Stimulated activated CD8-positive, alpha-beta memory T cell treated with anti-CD3 and anti-CD28 coated beads, Interleukin-7, amount 100 ng/mL, for 48 hours (primary cell): ENCODE measurements around the gene RB1.

Experiments
- DNase-seq, 2 donors: peaks; one replicate each; pipeline ENCODE4 v3.0.0-alpha.2; 2020; ENCODE audit warnings: low read depth in 1 of 2; ENCODE audit errors: extremely low read depth in 1 of 2

Gene RB1

GRCh38 chr13:48303359-48304142 is at the start of gene RB1:
Gene RB1, plus strand, starts transcription at chr13:48303751. Its CDS starts 162 bp downstream, at chr13:48303913.
- DNase-seq: peak; percentile 78 to 82

GRCh38 chr13:48253849-48254248 is 49.7 kb upstream of the RB1 start:
- DNase-seq: no peak

- DNase-seq: no peak
These were observed 48.5 kb upstream of the RB1 start for GRCh38 chr13:48255090-48255489.

GRCh38 chr13:48255954-48256353 is 47.6 kb upstream of the RB1 start:
- DNase-seq: no peak

- no peak for DNase-seq
These were observed 45.5 kb upstream of the RB1 start for GRCh38 chr13:48258002-48258401.

GRCh38 chr13:48258430-48258829 is 45.1 kb upstream of the RB1 start:
- no peak for DNase-seq

- DNase-seq: no peak
These were observed 42.6 kb upstream of the RB1 start for GRCh38 chr13:48260970-48261369.

GRCh38 chr13:48263196-48263595 is 40.4 kb upstream of the RB1 start:
- DNase-seq: no peak

GRCh38 chr13:48264058-48264457 is 39.5 kb upstream of the RB1 start:
- no peak for DNase-seq

GRCh38 chr13:48265217-48265815 is 38.2 kb upstream of the RB1 start:
- peak in 1 of 2 donors; percentile 22 for DNase-seq

GRCh38 chr13:48266150-48266549 is 37.4 kb upstream of the RB1 start:
- no peak for DNase-seq

- DNase-seq: no peak
These were observed 36.6 kb upstream of the RB1 start for GRCh38 chr13:48266701-48267639.

- DNase-seq: no peak
These were observed 35.5 kb upstream of the RB1 start for GRCh38 chr13:48268019-48268418.

- no peak for DNase-seq
These were observed 30.2 kb upstream of the RB1 start for GRCh38 chr13:48273346-48273745.

- DNase-seq: no peak
These were observed 28.0 kb upstream of the RB1 start for GRCh38 chr13:48275507-48275906.

- DNase-seq: no peak
These were observed 24.7 kb upstream of the RB1 start for GRCh38 chr13:48278806-48279205.

- DNase-seq: no peak
These were observed 22.0 kb upstream of the RB1 start for GRCh38 chr13:48281556-48281955.

GRCh38 chr13:48291730-48292129 is 11.8 kb upstream of the RB1 start:
- no peak for DNase-seq

- no peak for DNase-seq
These were observed 10.9 kb upstream of the RB1 start for GRCh38 chr13:48292650-48293049.

GRCh38 chr13:48294653-48295052 is 8.9 kb upstream of the RB1 start:
- no peak for DNase-seq

- no peak for DNase-seq
These were observed 8.3 kb upstream of the RB1 start for GRCh38 chr13:48295271-48295670.
